ENCODE data around the gene SPG21.

DNA sequence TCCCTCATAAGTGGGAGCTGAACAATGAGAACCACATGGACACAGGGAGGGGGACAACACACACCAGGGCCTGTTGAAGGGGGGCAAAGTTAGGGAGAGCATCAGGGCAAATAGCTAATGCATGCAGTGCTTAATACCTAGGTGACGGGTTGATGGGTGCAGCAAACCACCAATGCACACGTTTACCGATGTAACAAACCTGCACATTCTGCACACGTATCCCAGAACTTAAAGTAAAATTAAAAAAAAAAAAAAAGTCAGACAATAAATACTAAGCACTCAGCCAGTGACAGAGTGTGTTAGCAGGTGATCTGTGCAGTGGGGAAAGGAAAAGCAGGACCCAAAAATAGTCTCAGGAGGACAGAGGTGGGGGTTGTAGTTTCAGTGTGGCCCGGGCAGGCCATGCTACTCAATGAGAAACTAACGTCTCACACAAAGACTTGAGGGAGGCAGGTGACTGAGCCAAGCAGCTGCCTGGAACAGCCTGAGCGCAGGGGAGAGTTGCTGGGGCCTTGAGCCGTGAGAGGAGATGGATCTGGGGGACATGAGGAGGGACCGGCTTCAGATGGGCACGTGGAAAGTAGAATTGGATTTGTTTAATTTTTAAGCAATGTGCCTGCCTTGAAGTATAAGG lies 59.6 kb downstream of the SPG21 start:
- TF ChIP-seq CTCF (IDR thresholded peaks at IDR 0.05; ENCODE audit: low read depth, low read length, poor library complexity, severe bottlenecking) (no peak), EZH2phosphoT487 (IDR thresholded peaks at IDR 0.05; ENCODE audit: borderline replicate concordance, low read length) (no peak)

Measured in DOHH2 (cell line).